T-helper 22 cell (primary cell): Measurements from ENCODE around the gene AIMP1.

Experiments used
- DNase-seq: peaks from one replicate; pipeline ENCODE4 v3.0.0-alpha.2; 2020; ENCODE audit warnings: low read depth

AIMP1 gene

DNA sequence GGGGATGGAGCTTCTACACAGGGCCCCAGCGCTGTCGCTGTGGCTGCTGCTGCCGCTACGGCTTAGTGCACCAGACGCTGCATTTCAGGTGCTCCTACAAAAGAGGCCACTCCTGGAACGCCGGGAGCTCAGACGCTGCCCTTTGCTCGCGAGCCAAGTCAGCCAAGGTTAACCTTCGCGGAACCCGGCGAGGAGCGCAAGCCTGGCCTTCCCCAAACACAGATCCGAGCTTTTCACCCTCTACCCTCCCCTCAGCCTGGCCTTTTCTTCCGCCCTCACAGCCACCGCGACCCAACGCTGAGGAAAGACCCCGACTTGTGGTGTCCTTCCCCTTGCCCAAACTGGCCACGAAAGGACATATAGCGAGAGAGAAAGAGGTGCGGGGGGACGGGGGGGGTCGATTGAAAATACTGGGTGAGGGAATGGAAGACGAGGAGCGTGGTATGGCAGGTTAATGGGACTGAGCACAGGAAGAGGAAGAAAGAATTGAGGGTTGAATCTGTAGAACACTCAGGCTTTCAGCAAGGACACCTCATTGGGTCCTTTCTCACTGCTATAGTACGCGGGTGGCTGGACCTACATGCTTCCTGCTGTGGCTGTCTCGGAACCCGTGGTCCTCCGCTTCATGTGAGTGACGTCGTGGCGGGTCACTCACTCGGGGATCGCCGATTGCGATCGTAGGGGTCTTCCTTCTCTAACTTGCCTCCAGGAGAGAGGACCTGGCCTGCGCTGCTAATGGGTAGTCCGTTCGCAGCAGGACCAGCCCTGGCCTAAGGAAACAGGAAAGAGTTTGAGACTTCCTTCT, at the start of gene AIMP1, which contains the start of gene TBCK:
Gene AIMP1, plus strand, starts transcription at position 583 of the 805 bp plus-strand sequence. CDS start 8,460 bp downstream, outside the sequence.
Gene TBCK, minus strand, starts transcription at position 242 of the 805 bp plus-strand sequence. CDS start 7,249 bp downstream, outside the sequence.
- DNase-seq, result peak; percentile 78

DNA sequence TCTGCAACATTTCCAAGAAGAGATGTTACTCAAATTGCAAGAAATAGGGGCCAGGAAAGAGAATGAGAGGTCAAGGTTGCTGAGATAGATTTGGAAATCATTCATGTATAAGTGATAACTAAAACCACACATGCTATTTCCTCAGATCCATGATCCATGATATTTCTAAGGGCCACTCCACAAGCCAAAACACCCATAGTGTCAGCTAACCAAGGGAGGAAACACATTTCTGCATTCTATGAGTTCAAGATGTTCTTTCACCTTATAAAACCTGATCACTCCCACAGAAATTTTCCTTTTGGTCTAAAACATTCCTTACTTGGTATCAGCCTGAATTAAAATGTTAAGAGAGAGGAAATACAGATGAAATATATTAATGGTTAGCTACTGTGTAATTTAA, 47.6 kb upstream of the AIMP1 start:
- no peak for DNase-seq

- DNase-seq, result no peak
Measured at GRCh38 chr4:106269711-106270110, 46.6 kb upstream of the AIMP1 start.

- DNase-seq, result no peak
Measured at GRCh38 chr4:106270736-106271135, 45.6 kb upstream of the AIMP1 start.

DNA sequence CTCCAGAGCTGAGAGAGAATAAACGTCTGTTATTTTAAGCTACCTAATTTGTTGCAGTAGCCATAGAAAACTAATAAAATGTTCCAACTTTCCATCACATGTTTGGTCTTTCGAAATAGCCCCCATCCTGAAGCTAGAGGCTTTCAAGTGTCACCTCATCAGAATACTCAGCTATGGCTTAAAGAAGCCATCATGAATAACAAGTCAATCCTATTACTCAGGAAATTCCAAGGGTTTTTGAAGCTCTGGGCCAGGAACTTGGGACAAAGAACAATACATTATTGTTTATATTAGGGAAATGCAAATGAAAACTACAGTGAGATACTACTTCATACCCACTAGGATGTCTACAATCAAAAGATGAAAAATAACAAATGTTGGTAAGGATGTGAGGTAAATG, 42.5 kb upstream of the AIMP1 start:
- DNase-seq, result no peak

DNA sequence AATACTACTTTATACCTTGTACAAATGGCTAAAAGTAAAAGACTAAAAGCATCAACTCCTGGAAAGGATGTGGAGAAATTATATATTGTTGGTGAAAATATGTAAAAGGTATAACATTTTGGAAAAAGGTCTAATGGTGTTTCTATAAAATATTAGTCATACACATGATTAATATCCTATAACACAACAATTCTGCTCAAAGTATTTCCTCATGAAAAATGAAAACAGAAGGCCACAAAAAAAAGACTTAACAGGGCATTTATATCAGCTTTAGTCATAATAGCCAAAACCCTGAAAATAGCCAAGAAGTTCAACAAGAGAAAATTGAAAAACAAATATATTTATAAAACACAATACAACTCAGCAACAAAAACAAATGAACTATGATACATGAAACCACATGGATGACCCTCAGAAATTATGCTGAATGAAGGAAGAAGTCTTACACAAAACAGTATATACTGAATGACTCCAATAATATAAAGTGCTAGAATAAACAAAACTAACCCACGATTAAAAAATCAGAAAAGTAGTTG, 39.1 kb upstream of the AIMP1 start:
- no peak for DNase-seq

DNA sequence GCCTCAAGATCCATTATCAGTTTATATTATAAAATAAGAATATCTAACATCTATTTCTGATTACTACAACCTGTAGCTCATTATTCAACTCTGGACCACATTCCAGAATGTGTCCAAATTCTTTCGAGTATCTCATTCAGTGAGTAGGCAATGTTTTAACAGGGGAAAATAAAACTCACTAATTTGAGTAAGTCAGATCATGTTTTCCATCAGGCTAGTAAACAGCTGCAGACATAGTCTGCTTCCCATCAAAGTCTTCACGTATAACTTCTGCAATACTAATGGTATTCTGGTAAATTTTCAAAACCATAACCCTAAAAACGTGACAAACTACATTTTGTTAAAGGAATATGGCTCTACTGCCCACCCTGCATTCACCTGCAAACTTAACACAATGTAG, 32.1 kb upstream of the AIMP1 start:
- DNase-seq, result no peak

DNA sequence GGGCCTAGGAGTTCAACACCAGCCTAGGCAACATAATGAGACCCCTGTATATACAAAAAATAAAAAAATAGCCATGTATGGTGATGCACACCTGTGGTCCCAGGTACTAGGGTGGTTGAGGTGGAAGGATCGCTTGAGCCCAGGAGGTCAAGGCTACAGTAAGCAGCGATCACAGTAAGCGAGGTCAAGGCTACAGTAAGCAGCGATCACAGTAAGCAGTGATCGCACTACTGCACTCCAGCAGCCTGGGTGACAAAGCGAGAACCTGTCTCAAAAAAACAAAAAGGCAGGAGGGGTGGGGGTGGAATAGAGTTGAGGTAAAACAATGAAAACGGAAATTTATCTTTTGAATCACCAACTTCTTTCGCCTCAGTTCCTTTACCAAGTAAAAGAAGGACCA, 29.7 kb upstream of the AIMP1 start:
- no peak for DNase-seq

- no peak for DNase-seq
Measured at GRCh38 chr4:106287353-106287969, 28.9 kb upstream of the AIMP1 start.

- no peak for DNase-seq
Measured at GRCh38 chr4:106289737-106290136, 26.6 kb upstream of the AIMP1 start.

GRCh38 chr4:106291678-106292077, 24.7 kb upstream of the AIMP1 start:
- DNase-seq, result no peak

DNA sequence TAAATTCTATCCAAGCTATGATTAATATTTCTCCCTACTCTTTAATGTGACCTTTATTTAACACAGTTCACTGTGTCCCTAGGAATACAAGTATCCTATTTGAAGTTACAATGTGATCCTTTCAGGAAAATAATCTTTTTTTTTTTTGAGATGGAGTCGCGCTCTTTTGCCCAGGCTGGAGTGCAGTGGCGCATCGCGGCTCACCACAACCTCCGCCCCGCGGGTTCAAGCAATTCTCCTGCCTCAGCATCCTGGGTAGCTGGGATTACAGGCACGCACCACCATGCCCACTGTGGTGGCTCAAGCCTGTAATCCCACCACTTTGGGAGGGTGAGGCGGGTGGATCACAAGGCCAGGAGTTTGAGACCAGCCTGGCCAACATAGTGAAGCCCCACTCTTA, 22.3 kb upstream of the AIMP1 start:
- DNase-seq, result no peak

DNA sequence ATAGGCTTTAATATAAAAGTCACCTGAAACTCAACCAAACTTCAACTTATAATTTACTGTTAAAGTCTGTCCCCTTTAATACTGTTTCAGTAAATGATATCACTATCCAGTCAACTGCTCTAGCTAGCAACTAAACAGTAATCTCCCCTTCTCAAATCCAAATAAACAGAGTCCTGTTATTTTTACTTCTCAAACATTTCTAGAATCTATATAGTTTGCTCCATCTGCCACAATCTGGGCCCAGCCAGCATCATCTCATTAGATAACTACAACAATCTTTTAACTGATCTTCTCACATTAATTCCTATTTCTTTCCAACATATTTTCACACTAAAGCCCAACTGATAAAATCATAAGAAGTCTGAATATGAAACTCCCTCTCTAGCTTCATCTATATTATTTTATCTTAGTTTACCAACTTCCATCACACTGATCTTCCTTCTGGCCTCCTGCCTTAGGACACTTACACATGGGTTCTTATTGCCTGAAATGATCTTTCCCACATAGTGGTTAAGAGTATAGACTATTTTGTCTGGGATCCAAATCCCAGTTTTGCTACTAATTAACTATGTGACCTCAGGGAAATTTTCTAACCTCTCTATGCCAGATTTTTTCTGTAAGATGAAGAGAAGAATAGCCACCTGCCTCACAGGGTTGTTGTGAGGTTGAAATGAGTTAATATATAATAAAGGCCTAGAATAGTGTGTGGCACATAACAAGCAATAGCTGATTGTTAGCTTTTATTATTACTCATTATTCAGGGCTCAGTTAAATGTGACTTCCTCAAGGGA, 18.9 kb upstream of the AIMP1 start:
- DNase-seq, result no peak

DNA sequence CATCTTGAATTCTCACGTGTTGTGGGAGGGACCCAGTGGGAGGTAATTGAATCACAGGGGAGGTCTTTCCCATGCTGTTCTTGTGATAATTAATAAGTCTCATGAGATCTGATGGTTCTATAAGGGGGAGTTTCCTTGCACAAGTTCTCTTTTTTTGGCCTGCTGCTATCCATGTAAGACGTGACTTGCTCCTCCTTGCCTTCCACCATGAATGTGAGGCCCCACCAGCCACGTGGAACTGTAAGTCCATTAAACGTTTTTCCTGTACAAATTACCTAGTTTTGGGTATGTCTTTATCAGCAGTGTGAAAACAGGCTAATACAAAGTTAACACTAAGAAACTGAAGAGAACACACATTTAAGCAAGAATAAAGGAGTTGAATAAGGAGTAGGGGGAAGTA, 16.4 kb upstream of the AIMP1 start:
- no peak for DNase-seq

DNA sequence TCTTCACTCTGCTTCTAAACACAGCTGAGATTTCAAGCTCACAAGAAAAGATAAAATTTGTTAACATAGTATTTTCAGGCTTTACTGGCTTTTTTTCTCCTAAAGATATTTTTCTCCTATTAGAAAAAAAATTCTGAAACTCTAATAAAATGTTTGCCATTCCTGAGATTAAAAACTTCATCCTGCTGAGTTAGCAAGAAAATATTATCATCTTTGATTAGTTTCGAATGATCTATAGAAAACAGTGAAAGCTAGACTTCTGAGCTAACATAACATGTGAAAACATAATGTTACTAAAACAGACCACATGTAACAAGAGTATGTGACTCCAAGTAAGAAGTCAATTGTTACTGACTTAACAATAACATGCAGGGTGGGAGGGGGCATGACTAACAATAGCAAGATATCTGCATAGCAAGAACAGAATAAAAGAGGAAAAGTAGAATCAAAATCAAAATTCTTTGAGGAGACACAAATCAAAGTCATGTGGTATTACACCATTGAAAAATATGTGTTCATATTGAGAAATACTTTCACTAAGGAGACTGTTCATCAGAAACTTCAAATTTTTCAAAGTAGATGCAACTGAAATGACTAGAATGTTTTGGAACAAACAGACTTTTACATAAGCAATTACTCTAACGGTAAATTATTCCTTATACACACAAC, 14.8 kb upstream of the AIMP1 start:
- no peak for DNase-seq

DNA sequence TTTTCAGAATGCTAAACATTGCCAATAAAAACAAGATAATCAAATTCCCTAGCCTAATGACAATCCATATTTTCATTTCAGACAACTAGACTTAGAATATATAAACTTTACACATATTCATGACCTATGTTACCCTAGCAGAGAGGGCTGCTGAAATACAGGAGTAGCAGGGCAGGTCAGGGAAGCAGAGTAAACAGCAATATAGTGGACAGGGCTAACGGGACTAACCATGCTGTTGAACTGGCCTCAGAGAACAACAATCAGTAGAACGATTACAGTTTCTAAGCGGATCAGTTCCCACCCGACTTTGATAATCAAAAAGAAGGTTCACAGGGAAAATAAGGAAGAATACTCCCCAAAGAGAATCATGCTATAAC, 14.3 kb upstream of the AIMP1 start:
- DNase-seq, result no peak

GRCh38 chr4:106303548-106304281, 12.6 kb upstream of the AIMP1 start:
- no peak for DNase-seq

- DNase-seq, result no peak
Measured at GRCh38 chr4:106304632-106305031, 11.7 kb upstream of the AIMP1 start.

DNA sequence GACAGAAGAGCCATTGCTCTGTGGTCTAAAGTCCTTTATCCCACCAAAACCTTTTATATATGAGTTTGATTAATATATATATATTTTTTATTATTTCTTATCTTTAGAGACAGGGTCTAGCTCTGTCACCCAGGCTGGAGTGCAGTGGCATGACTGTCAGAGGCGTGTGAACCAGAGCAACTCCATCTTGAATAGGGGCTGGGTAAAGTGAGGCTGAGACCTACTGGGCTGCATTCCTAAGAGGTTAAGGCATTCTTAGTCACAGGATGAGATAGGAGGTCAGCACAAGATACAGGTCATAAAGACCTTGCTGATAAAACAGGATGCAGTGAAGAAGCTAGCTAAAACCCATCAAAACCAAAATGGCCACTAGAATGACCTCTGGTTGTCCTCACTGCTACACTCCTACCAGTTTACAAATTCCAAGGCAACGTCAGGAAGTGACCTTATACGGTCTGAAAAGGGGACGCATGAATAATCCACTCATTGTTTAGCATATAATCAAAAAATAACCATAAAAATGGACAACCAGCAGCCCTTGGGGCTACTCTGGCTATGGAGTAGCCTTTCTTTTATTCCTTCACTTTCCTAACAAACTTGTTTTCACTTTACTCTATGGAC, 10.8 kb upstream of the AIMP1 start:
- DNase-seq, result no peak

DNA sequence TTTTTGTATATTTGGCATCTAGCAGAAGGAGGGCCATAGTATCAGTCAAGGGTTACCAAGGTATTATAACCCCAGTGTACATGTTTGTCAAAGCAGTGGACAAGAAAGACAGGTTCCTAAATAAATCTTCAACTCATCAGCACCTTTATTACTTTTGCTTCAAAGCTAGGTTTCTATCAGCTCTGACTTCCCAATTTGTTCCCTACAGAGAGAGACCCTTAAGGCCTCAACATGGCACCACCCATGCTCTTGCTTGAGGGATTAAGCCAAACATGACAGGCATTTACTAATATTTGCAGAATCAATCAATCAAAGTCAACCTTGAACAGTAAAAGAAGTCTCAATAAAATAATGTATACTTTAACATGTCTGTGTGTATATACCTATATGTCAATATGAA, 9.8 kb upstream of the AIMP1 start:
- no peak for DNase-seq

DNA sequence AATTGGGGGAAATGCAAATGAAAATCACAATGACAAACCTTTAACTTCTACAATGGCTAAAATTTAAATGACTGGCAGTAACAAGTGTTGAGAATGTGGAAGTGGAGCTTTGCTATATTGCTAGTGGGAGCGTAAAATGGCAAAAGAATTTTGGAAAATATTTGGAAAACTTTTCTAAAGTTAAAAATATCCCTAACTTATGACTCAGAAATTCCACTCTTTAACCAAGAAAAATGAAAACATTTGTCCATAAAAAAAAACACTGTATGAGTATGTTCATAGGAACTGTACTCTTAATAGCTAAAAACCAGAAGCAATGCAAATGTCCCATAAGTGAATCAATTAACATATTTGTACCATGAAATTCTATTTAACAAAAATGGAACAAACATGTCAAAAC, 4.0 kb upstream of the AIMP1 start:
- no peak for DNase-seq
